BLaER1 treated with 17β-estradiol and CSF1 and Interleukin-3, amounts not matched to agents 10 nM and 100 nM (cell line): Measurements from ENCODE around the gene NGLY1.

Experiments used
- H3K27ac ChIP-seq, 11 experiments: shearing (Covaris generic); formaldehyde crosslinking; 2 replicates each; pipeline ENCODE4 v1.8.1; 2022
- H3K27me3 ChIP-seq, 11 experiments: shearing (Covaris generic); formaldehyde crosslinking; 2 replicates each; pipeline ENCODE4 v1.8.1; 2022
- H3K36me3 ChIP-seq, 11 experiments: shearing (Covaris generic); formaldehyde crosslinking; 2 replicates each; pipeline ENCODE4 v1.8.1; 2022
- H3K4me1 ChIP-seq, 10 experiments: shearing (Covaris generic); formaldehyde crosslinking; 2 replicates each; pipeline ENCODE4 v1.8.1; 2022
- H3K4me2 ChIP-seq, 11 experiments: shearing (Covaris generic); formaldehyde crosslinking; 2 replicates each; pipeline ENCODE4 v1.8.1; 2022
- H3K4me3 ChIP-seq, 10 experiments: shearing (Covaris generic); formaldehyde crosslinking; 2 replicates each; pipeline ENCODE4 v1.8.1; 2022
- H3K9ac ChIP-seq, 11 experiments: shearing (Covaris generic); formaldehyde crosslinking; 2 replicates each; pipeline ENCODE4 v1.8.1; 2022
- H3K9me3 ChIP-seq, 11 experiments: shearing (Covaris generic); formaldehyde crosslinking; replicated peaks in 1 of 11; 2 replicates each; pipeline ENCODE4 v1.8.1; 2022
- H4K20me1 ChIP-seq, 11 experiments: shearing (Covaris generic); formaldehyde crosslinking; 2 replicates each; pipeline ENCODE4 v1.8.1; 2022
- Cebpa-rat ChIP-seq, 11 experiments: shearing (Covaris generic); IDR thresholded peaks; 2 replicates each; pipeline ENCODE4 v1.8.1; 2022

Gene NGLY1

DNA sequence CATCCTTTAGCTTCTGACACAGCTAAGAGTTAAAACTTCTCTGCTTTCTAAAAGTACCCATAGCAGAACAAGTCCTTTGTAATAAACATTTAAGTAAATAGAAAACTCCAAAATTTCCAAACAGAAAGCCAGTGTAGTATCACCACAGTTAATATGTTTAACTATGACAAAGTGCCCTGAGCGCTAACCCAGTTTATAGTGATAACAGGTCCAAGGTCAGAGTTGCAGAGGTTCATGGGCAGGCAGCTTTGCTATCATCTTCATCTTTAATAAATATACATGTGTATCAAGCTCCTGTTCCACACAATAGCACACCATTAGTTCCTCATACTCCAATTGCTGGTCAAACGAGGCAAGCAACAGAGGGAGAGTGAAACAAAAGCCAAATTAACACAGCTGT is 106.1 kb downstream of the NGLY1 start:
- Histone ChIP-seq H3K9ac (no peak overlapping the region), H3K27me3 (no peaks in the 10 kb centered on the region), H3K4me2 (no peak overlapping the region), H3K4me3 (no peak overlapping the region), H3K4me1 (peaks cover 0 to 8% (median 0%) of the 10 kb centered on the region in 10 experiments; a peak in 5 of 20 replicates), H4K20me1 (no peaks in the 10 kb centered on the region), H3K27ac (no peak overlapping the region), H3K9me3 (peaks cover 23 to 31% (median 27%) of the 10 kb centered on the region in 11 experiments), H3K36me3 (peaks cover 0 to 22% (median 19%) of the 10 kb centered on the region in 11 experiments; a peak in 19 of 22 replicates)
- TF ChIP-seq Cebpa-rat (IDR thresholded peaks at IDR 0.05): no peak

- Histone ChIP-seq H3K4me3 (peak overlapping the region in 2 of 10 experiments; percentile 12 to 26; a peak in 2 of 20 replicates), H3K9ac (no peak overlapping the region), H3K9me3 (peaks cover 23 to 47% (median 38%) of the 10 kb centered on the region in 11 experiments), H3K4me2 (peak overlapping the region in 4 of 11 experiments; percentile 11 to 42 (median 31); a peak in 3 of 22 replicates), H3K27me3 (no peaks in the 10 kb centered on the region), H4K20me1 (no peaks in the 10 kb centered on the region), H3K27ac (no peak overlapping the region), H3K4me1 (peaks cover 0 to 20% (median 4%) of the 10 kb centered on the region in 10 experiments; a peak in 5 of 20 replicates), H3K36me3 (peaks cover 0 to 22% (median 19%) of the 10 kb centered on the region in 11 experiments; a peak in 19 of 22 replicates)
- no peak for TF ChIP-seq Cebpa-rat (IDR thresholded peaks at IDR 0.05)
Measured at GRCh38 chr3:25674670-25675069, 108.6 kb downstream of the NGLY1 start.

DNA sequence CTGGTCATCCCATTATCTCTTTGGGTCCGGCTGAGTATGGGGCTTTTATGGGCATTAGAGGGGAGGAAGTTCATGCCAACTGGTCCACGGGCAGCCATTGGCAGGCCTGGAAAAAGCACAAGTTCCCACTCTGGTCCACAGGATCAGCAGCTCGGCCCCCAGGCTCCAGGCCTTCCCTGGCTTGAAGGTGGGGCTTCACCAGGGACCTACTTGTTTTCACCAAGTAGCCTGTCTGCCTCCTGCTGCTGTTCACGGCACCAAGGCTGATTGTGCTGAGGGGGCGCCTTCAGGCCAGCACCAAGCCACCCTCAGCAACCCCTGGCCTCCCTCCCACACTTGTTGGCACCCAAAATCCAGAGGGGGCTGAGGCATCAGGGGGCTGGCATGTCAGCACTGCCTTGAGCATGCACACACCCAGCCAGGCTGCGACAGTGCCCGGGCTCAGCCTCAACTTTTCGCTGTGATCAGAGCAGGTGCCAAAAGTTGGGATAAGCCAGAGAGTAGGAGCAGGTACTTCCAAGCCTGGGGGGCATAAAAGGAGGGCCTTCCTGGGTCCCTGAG is 109.4 kb downstream of the NGLY1 start:
- Histone ChIP-seq H3K4me3 (peak overlapping the region in 4 of 10 experiments; percentile 12 to 31 (median 20); a peak in 5 of 20 replicates), H3K9me3 (peaks cover 23 to 47% (median 38%) of the 10 kb centered on the region in 11 experiments), H4K20me1 (no peaks in the 10 kb centered on the region), H3K27ac (no peak overlapping the region), H3K9ac (no peak overlapping the region), H3K27me3 (no peaks in the 10 kb centered on the region), H3K4me1 (peaks cover 0 to 29% (median 7%) of the 10 kb centered on the region in 10 experiments; a peak in 8 of 20 replicates), H3K36me3 (peaks cover 0 to 22% (median 19%) of the 10 kb centered on the region in 11 experiments; a peak in 19 of 22 replicates), H3K4me2 (peak overlapping the region in 1 of 11 experiments; percentile 42; a peak in 1 of 22 replicates)
- no peak for TF ChIP-seq Cebpa-rat (IDR thresholded peaks at IDR 0.05)
